IPS-15b (cell line): ENCODE results near the gene PRKCE.

ENCODE experiments used
- H3K27me3 ChIP-seq: one replicate; pipeline ENCODE4 v1.6.1; 2013; ENCODE audit warnings: low read length; ENCODE audit not compliant: control insufficient read depth, insufficient read depth
- H3K36me3 ChIP-seq: one replicate; pipeline ENCODE4 v1.6.1; 2013; ENCODE audit warnings: low read length; ENCODE audit not compliant: control insufficient read depth, insufficient read depth
- H3K4me1 ChIP-seq: one replicate; pipeline ENCODE4 v1.6.1; 2013; ENCODE audit warnings: mild to moderate bottlenecking, low read length; ENCODE audit not compliant: control insufficient read depth, insufficient read depth
- H3K4me3 ChIP-seq: one replicate; pipeline ENCODE4 v1.5.1; 2013; ENCODE audit warnings: low read depth, low read length
- H3K9ac ChIP-seq: one replicate; pipeline ENCODE4 v1.6.1; 2013; ENCODE audit warnings: low read depth, mild to moderate bottlenecking, low read length
- H3K9me3 ChIP-seq: one replicate; pipeline ENCODE4 v1.6.1; 2013; ENCODE audit warnings: mild to moderate bottlenecking, low read length; ENCODE audit not compliant: control insufficient read depth, insufficient read depth

The PRKCE gene

DNA sequence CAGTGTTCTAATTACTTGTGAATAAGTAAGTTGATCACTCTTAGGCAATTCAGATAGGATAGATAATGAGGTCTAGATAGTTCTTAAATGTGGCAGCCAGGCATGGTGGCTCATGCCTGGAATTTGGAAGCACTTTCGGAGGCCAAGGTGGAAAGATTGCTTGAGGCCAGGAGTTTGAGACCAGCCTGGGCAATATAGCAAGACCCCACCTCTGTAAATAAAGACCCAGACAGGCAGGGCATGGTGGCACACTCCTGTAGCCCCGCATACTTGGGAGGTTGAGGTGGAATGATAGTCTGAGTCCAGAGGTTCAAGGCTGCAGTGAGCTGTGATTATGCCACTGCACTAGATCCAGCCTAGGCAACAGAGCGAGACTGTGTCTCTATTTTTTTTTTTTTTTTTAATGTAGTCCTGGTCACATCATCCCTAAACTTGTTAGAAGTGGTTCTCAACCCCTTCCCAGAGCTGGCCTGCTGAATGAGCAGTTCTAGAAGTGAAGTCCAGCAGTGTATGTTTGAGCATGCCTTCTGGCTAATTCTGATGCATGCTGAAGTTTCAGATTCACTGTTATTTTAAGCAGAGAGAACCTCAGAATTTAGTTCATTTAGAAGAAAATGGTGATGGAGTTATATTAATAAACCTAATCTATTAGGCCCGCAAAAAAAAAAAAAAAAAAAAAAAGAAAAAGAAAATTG lies 306.2 kb downstream of the PRKCE start:
- Histone ChIP-seq H3K27me3 (no peaks in the 10 kb centered on the region), H3K9ac (no peak overlapping the region), H3K36me3 (no peaks in the 10 kb centered on the region), H3K9me3 (no peaks in the 10 kb centered on the region), H3K4me1 (peaks cover 3% of the 10 kb centered on the region), H3K4me3 (no peak overlapping the region)

DNA sequence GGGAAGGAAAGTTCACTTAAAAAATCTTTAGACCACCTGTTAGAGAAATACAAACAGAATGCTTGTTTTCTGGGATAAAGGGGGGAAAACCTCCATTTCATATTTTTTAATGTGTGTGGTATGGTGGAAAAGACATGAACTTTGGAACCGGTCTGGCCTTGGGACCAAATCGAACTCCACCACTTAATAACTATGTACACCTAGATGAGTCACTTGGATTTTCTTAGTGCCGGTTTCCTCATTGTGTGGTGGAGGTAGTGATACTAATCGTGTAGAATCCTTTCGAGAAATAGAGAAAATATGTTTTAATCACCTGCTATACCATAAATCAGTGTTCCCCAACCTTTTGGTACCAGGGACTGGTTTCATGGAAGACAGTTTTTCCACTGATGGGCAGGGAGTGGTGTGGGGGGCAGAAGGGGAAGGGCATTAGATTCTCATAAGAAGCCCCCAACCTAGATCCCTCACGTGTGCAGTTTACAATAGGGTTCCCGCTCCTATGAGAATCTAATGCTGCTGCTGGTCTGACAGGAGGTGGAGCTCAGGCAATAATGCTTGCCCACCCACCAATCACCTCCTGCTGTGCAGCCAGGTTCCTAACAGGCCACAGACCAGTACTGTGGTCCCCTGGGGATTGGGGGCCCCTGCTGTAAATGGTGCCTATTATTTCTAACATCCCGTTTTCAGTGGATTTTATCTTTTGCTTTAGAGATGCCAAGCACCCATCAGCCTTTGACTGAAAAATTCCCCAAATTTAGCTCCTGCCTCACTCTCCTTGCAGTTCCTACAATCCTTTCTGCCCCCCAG lies 308.8 kb downstream of the PRKCE start:
- Histone ChIP-seq H3K4me3 (no peak overlapping the region), H3K9me3 (no peaks in the 10 kb centered on the region), H3K36me3 (no peaks in the 10 kb centered on the region), H3K27me3 (no peaks in the 10 kb centered on the region), H3K4me1 (peaks cover 3% of the 10 kb centered on the region), H3K9ac (no peak overlapping the region)

DNA sequence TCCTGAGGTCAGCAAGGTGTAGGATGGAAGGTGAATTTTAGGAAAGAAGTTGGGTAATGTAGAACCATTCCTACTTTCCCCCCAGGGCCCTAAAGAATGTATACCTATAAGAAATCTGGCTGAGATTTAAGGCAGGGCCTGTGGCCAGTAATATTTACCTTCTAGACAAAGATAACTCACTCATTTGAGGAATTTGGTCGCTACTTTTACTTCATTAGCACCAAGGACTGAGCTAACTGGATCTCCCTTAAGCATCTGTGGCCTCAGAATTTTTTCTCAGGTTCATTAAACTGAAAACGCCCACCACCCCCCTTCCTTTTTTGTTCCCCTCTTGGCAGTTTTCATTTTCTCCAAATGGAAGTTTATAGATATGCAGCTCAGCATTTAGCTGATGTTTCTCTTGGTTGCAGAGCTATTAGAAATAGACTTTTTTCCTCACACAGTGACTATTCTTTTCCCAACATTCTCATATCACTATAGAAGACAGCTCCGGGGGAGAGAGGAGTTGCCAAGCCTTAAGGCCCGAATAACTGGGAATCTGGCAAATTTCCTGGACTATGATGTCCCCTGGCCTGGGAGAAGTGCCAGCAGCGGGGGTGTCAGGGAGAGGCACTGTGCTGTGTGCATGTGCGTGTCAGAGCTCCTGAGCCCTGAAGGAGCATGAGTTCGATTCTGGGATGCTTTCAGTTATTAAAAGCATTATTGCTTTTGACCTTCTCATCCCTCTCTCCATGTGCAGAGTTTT lies 310.9 kb downstream of the PRKCE start:
- Histone ChIP-seq H3K27me3 (no peaks in the 10 kb centered on the region), H3K4me3 (no peak overlapping the region), H3K4me1 (peaks cover 3% of the 10 kb centered on the region), H3K9me3 (no peaks in the 10 kb centered on the region), H3K36me3 (no peaks in the 10 kb centered on the region), H3K9ac (no peak overlapping the region)

DNA sequence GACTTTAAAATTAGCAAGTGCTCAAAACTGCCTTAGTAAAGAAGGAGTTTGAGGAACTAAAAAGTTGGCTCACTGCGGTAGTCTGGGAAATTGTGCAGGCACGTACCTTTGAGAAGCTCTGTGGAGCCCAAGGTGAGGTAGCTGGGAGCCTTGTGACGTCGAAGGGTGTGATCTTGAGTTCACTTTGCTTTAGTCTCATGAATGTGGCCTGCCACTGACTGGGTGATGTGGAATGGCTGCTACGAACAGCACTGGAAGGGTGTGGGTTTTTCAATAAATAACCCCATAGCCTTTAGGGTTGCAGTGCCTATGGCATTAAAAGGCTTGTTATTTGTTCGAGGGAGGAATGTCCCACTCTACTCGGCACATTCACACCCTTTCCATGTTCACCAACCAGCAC lies 312.3 kb downstream of the PRKCE start:
- no peak overlapping the region for H3K9ac ChIP-seq
- peaks cover 2% of the 10 kb centered on the region for H3K4me1 ChIP-seq
- no peaks in the 10 kb centered on the region for H3K9me3 ChIP-seq
- no peaks in the 10 kb centered on the region for H3K36me3 ChIP-seq
- H3K4me3 ChIP-seq = no peak overlapping the region
- no peaks in the 10 kb centered on the region for H3K27me3 ChIP-seq

DNA sequence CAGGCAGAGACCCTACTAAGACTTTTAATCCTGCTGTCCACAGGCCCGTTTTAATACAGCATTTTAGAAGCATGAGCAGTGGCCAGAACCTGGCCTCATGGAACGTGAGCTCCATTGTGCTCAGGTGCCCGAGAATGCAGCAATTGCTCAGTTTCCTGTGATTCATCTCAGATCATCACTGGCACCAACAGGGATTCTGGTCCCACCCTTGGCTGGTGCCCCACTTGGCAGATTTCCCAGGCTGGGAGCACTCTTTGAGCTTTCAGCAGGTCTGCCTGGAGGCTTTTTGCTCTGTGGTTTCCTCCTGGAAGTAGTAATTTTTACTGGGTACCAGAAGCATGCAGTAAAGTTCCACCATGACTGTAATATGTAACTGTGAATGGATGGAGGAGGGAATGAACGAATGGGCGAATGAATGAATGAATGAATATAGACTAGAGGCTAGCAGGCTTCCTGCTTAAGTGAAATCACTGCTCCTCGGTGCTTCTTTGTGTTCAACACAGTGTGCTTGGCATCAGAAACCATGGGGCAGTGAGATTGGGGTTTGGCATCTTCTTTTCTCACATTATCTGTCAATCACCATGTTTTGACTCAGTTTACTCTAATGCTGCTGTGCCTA lies 312.9 kb downstream of the PRKCE start:
- no peak overlapping the region for H3K4me3 ChIP-seq
- no peaks in the 10 kb centered on the region for H3K27me3 ChIP-seq
- no peaks in the 10 kb centered on the region for H3K36me3 ChIP-seq
- H3K4me1 ChIP-seq = no peaks in the 10 kb centered on the region
- no peak overlapping the region for H3K9ac ChIP-seq
- H3K9me3 ChIP-seq = no peaks in the 10 kb centered on the region

DNA sequence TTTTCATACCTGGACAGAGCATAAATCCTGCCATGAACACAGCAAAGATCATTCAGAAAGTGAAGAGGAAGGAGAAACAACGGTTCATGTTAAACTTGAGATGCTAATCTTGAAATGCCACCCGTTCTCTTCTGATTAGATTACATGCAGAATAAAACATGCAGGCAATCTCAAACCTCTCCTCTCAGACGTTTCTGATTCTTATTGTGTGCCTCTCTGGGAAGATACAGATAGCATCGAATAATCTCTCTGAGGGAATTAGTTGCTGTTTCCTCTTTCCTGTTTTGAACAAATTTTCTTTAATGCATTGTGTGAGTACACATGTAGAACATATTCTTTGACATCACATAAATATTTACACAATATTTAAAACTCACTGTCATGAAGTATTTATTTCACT lies 313.4 kb downstream of the PRKCE start:
- H3K27me3 ChIP-seq = no peaks in the 10 kb centered on the region
- no peaks in the 10 kb centered on the region for H3K4me1 ChIP-seq
- H3K9ac ChIP-seq = no peak overlapping the region
- no peaks in the 10 kb centered on the region for H3K9me3 ChIP-seq
- no peaks in the 10 kb centered on the region for H3K36me3 ChIP-seq
- H3K4me3 ChIP-seq = no peak overlapping the region

DNA sequence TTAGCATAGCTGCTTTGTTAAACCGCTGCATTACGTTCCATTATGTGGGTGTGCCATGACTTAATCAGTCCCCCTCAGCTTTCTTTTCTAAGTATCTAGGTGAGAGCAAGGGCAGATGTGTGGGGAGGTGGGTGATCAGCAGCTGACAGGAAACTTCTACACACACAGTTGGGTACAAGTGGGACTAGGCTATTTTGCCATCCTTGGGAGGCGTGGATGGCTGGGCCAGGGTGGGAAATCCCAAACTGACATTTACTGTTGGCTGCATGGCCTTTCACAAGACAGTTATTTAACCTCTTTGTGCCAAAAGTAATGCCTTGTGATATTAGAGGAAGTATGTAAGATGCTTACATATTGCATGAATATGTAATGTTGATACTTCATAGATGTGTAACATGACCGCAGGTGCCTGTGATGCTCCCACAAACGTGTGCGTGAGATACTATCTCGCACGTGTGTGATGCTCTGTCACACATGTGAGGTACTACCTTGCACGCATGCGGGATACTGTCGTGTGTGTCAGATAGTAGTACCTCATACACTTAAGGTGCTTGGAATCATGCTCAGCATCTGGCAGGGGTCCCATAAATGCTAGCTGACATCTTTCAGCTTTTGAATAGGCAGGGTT lies 314.5 kb downstream of the PRKCE start:
- H3K36me3 ChIP-seq = no peaks in the 10 kb centered on the region
- no peaks in the 10 kb centered on the region for H3K4me1 ChIP-seq
- H3K9ac ChIP-seq = no peak overlapping the region
- no peak overlapping the region for H3K4me3 ChIP-seq
- no peaks in the 10 kb centered on the region for H3K9me3 ChIP-seq
- no peaks in the 10 kb centered on the region for H3K27me3 ChIP-seq

DNA sequence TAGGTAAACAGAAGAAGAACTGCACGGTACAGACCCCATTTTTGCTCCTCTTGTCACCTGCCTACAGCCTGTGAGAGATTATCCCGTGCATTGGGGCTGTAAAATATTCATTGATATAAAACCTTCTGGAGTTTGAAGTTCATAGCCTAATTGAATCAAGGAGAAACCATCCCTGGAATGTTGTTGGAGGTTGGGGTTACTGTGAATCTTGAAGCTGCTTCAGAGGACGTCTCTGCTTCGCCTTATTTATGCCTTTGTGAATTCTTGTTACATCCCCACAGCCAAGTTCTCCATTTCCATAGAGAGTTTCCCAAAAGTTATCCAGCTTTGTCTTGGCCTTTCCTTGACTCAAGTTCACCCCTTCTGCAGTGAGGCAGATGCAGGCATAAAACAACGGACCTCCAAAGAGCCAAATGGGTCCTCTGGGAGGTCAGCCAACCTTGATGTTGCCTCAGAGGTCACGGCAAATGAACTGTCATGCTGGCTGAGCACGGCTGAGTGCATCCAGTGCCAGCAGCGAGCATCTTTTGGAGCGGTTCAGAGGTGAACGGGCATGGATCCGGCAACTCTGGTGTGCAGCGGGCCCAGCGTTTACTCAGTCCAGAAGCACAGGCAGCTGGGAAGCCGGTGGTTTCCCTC lies 317.6 kb downstream of the PRKCE start:
- peaks cover 3% of the 10 kb centered on the region for H3K4me1 ChIP-seq
- no peak overlapping the region for H3K9ac ChIP-seq
- no peaks in the 10 kb centered on the region for H3K9me3 ChIP-seq
- no peaks in the 10 kb centered on the region for H3K36me3 ChIP-seq
- H3K4me3 ChIP-seq = no peak overlapping the region
- no peaks in the 10 kb centered on the region for H3K27me3 ChIP-seq

DNA sequence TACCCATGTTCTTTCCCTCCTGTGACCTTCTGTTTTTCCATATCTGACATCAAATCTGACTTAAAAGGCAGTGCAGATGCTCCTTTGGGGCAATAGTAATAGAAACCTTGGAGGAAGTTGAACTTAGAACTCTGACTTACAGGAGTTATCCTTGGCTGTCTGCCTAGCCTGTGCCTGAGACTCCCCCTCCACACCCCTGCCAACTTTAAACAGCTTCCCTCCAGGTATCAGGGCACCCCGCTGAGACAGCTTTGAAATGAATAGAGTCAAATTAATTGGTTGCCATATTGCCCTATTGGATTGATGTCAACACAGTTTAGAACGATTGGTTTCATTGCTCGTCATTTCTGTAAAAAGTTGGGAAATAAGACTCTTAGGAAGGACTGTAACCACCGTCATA lies 322.0 kb downstream of the PRKCE start:
- Histone ChIP-seq H3K9ac (no peak overlapping the region), H3K27me3 (no peaks in the 10 kb centered on the region), H3K36me3 (no peaks in the 10 kb centered on the region), H3K4me1 (peaks cover 3% of the 10 kb centered on the region), H3K4me3 (no peak overlapping the region), H3K9me3 (no peaks in the 10 kb centered on the region)

DNA sequence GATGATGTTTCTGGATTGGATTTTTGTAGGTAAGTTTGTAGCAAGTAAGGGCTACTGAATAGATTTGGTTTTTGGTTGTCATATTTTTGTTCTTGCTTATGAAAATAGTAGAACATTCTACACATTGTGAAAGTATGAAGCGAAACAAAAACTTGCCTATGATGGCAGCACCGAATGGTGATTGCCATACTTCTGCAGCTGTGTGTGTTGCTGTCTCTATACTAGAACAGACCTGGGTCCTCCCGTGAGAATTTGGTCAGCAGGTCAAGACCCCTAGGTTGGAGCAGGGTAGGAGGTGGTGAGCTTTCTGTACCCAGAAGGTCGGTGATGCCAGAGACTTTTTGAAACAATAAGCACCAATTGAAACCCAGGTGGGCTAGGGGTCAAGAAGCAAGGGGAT lies 322.6 kb downstream of the PRKCE start:
- no peaks in the 10 kb centered on the region for H3K9me3 ChIP-seq
- H3K36me3 ChIP-seq = no peaks in the 10 kb centered on the region
- H3K27me3 ChIP-seq = no peaks in the 10 kb centered on the region
- H3K4me3 ChIP-seq = no peak overlapping the region
- peaks cover 3% of the 10 kb centered on the region for H3K4me1 ChIP-seq
- no peak overlapping the region for H3K9ac ChIP-seq
